Astrocyte of the cerebellum (primary cell): Measurements from ENCODE around the gene C15orf39.

Source experiments
- DNase-seq: peaks from one replicate; pipeline ENCODE4 v3.0.0-alpha.2; 2011; ENCODE audit warnings: low read depth
- H3K4me3 ChIP-seq: 2 replicates; pipeline ENCODE4 v1.5.1; 2011; ENCODE audit warnings: mild to moderate bottlenecking, low read depth, low read length, moderate library complexity
- in situ Hi-C: cut with HindIII; loops from 2 replicates; pipeline ENCODE4 v1.10.0; 2017; ENCODE audit warnings: low sequenced_read_pairs
- TF ChIP-seq, protein P1 (sequence below): IDR thresholded peaks from 2 replicates; pipeline ENCODE4 v1.5.1; 2012; ENCODE audit warnings: low read length, low read depth, moderate library complexity, mild to moderate bottlenecking; ENCODE audit errors: missing control alignments

Gene C15orf39

DNA sequence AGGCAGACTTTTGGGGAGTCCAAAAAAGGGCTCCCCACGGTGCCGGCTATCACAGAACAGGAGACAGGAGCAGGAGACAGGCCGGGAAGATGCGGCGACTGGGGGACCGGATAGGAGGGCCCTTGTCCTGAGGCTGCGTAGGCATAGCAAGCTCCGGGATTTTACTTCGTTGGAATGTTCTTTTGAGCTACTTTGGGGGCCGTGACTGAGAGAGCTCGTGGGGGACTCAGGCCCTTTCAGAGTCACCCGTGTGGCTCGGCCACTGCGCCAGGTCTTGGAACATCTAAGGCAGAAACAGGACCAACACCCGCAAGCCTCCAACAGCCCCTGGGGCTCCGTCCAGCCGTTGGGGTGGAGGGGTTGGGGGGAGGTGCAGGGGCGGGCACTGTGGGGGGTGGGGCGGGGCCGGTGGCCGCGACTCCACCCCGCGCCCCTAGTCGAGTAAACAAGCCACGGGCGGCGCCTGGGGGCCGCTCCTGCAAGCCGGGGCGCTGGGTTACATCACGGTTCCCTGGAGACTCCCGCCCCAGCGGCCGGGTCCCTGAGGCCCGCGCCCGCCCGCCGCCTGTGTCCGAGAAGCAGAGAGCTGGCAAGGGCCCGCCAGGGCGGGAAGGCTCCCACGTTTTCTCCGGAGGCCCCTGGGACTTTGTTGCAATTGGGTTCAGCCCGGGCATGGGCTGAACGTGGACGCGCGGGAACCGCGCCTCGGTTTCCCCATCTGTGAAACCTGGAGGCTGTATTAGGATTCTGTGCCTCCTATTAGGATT, 23.3 kb upstream of the C15orf39 start:
- no peak for DNase-seq
- TF ChIP-seq, protein P1, sequence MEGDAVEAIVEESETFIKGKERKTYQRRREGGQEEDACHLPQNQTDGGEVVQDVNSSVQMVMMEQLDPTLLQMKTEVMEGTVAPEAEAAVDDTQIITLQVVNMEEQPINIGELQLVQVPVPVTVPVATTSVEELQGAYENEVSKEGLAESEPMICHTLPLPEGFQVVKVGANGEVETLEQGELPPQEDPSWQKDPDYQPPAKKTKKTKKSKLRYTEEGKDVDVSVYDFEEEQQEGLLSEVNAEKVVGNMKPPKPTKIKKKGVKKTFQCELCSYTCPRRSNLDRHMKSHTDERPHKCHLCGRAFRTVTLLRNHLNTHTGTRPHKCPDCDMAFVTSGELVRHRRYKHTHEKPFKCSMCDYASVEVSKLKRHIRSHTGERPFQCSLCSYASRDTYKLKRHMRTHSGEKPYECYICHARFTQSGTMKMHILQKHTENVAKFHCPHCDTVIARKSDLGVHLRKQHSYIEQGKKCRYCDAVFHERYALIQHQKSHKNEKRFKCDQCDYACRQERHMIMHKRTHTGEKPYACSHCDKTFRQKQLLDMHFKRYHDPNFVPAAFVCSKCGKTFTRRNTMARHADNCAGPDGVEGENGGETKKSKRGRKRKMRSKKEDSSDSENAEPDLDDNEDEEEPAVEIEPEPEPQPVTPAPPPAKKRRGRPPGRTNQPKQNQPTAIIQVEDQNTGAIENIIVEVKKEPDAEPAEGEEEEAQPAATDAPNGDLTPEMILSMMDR: no peak
- in situ Hi-C loops: no loop called here
- H3K4me3 ChIP-seq: peak overlapping the region; percentile 22

DNA sequence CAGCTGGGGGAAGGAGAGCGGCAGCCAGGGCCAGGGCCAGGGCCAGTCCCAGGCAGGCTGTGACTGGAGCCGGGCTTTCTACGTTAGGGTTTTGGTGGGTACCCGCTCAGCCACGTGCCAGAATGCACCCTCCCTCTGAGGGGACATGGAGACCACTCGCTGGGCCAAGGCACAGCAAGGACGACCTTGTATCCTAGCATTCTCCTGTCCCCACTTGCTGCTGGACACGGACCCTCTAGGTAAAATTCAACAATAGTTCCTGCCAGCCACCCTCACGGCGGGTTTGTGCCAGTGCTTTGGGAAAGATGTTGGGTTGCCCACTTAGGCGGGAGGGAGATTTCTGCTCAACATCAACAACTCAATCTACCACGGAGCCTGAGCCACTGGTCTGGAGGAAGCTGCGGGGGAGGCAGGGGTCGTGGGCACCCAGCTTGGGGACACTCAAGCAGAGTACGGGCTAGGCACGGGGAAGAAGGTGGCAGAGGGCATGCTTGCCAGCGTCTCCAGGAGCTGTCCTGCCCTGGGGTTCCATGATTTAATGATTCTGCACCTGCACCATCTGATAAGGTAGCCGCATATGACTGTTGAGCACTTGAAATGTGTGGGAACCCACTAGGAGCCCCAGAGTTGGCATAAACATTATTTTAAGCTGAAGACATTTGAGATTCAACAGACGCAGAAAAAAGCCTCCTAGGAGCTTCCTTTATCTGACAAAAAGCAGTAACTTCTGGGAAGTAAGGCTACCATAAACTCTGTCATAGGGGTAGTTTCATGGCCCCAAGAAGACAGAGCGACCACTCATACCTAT, 22.5 kb upstream of the C15orf39 start:
- H3K4me3 ChIP-seq: peak overlapping the region; percentile 22
- TF ChIP-seq, protein P1: no peak
- DNase-seq: no peak
- in situ Hi-C loops: no loop called here

DNA sequence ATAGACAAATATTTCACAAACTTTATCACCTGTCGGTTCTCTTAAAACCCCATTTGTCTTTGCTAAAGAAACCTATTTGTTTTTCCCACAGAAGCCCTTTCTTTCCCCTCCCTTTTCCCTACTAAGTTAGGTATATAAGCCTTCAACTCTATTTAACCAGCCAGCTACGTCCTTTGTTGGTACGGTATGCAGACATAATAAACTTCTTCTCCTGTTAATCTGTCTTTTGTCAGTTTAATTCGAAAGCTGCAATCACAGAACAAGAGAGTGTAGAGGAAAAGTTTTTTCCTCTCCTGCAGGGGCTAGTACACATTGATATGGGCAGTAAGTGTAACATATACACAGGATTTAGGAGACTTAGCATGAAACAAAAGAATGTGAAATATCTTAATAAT, 21.9 kb upstream of the C15orf39 start:
- no peak overlapping the region for H3K4me3 ChIP-seq
- TF ChIP-seq, protein P1: no peak
- in situ Hi-C loops: no loop called here

DNA sequence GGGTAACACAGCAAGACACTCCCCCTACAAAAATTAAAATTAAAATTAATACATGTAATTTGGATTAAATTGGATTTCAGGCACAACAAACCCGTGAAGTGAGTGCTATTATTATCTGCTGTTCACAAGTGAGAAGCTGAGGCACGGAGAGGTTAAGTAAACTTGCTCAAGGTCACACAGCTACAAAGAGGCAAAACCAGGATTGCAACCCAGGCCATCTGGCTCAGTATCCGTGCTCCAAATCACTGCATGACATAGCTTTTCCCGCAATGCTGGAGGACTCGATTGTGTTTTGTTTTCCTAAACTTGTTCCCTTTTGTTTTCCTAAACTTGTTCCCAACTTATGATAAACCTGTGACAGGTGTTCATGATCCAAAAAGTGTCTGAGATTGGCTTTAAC, 19.9 kb upstream of the C15orf39 start:
- TF ChIP-seq, protein P1: no peak
- H3K4me3 ChIP-seq: no peak overlapping the region
- no peak for DNase-seq
- in situ Hi-C loops: no loop called here

More for the DNA sequence above, 21.9 kb upstream of the C15orf39 start:
- no peak for DNase-seq

DNA sequence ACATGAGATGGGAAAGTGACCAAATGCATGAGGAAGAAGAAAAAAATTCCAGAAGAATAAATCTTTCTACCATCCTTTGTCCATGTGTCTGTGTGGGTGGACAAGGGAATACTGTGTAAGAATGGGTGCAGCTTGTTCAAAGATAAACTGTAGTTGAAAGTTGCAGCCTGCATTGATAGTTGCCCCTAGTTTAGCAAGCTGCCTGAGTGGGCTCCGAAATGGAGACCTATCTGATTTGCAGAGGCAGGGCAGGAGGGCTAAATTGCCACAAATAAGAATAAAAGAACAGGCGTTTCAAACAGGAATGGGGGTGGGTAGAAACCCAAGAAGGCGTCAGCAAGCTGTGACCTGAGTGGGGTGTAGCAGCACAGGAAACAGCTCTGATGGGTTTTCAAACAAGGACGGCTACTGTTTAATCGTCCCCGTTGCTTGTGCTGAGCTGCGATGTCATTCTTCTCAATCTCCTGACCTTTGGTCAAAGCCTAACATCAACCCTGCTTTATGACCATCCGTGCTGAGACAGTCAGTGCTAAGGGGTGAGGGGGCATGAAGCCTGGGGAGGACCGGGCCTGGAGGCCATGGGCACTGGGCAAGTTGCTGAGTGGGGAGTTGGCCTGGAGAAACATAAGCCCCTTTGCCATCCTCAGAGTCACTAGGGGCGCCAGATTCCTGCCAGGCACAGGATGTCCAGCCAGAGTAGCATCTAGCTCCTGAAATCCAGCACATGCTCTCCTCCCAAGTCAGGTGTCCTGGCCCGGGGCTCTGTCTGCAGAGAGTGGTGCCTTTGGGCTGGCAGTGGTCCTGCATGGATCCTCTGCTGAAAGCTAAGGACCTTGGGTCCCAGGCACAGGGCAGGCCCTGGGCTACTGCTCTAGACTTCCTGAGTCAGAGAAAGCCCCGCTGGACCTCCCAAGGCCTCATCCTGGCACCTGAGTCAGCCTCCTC, 19.2 kb upstream of the C15orf39 start:
- DNase-seq: no peak

More for the DNA sequence above, 19.2 kb upstream of the C15orf39 start:
- H3K4me3 ChIP-seq: no peak overlapping the region
- in situ Hi-C loops: no loop called here
- TF ChIP-seq, protein P1: no peak
